ENCODE results near the gene HECTD4. TPM values are rescaled to one million over a fixed set of nuclear protein-coding genes. Genes with fewer than 3 reads are reported as not detected.
A peak's percentile ranks its signal among the peaks of the same experiment; 100 is the strongest.

HECTD4 gene
- total and polyA plus RNA-seq, 11 donors, result 6.3 to 30.7 (median 23.1) TPM

DNA sequence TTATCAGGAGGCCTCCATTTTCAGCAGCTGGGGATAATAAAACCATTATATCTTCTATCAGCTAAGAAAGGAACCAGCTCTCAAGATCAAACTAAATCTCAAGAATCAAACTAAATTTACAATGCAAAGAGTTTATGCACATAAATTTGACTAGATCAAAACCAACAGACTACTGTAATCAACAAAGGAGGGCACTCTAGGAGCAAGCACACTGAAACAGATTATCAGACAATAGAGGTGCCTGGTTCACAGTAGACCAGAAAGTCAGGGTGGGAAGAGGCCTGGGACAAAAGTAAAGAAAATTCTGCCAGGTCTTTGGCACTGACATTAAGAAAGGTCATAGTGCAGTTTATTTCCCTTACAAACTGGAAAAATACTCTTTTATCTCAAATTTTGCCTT, 61.0 kb downstream of the HECTD4 start:
- Histone ChIP-seq H3K4me3 (no peak overlapping the region), H3K4me1 (peaks cover 0 to 34% (median 10%) of the 10 kb centered on the region in 12 donors), H3K36me3 (peaks cover 0 to 18% (median 6%) of the 10 kb centered on the region in 9 donors), H3K27ac (no peak overlapping the region), H3K27me3 (no peaks in the 10 kb centered on the region), H3K9me3 (no peaks in the 10 kb centered on the region)
- TF ChIP-seq CTCF (IDR thresholded peaks at IDR 0.05) (no peak), POLR2A (IDR thresholded peaks at IDR 0.05) (no peak)
- intact Hi-C loops (cut with DNase I), result no loop called here
- DNase-seq (no peak), ATAC-seq (no peak)

- TF ChIP-seq CTCF (IDR thresholded peaks at IDR 0.05) (no peak), POLR2A (IDR thresholded peaks at IDR 0.05) (no peak)
- WGBS, 4 donors, result 94 to 97% (median 96%) methylated on average over 11 to 12 of the region's 12 CpGs
- Histone ChIP-seq H3K27me3 (no peaks in the 10 kb centered on the region), H3K9me3 (no peaks in the 10 kb centered on the region), H3K4me1 (peaks cover 0 to 34% (median 6%) of the 10 kb centered on the region in 12 donors), H3K4me3 (no peak overlapping the region), H3K36me3 (peaks cover 0 to 22% (median 7%) of the 10 kb centered on the region in 9 donors), H3K27ac (no peak overlapping the region)
- peak in 1 of 4 donors; percentile 12 for ATAC-seq
- no peak for DNase-seq
- intact Hi-C loops (cut with DNase I), result no loop called here
Observed at GRCh38 chr12:112319395-112319794, 62.8 kb downstream of the HECTD4 start.

DNA sequence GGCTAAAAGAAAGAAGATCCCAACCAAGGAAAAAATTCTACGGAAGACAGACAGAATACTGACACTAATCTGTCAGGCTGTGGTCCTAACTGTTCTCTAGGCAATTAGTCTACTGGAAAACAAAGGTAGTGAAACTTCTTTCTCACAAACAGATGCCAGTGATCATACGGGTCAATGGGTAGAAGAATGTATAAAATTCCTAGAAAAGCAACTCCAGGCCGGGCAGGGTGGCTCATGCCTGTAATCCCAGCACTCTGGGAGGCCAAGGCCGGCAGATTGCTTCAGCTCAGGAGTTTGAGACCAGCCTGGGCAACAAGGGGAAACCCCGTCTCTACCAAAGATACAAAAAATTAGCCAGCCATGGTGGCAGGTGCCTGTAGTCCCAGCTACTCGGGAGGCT, 64.8 kb downstream of the HECTD4 start:
- Histone ChIP-seq H3K36me3 (peaks cover 0 to 41% (median 25%) of the 10 kb centered on the region in 9 donors), H3K4me3 (no peak overlapping the region), H3K4me1 (peaks cover 0 to 28% (median 6%) of the 10 kb centered on the region in 12 donors), H3K27ac (no peak overlapping the region), H3K27me3 (no peaks in the 10 kb centered on the region), H3K9me3 (no peaks in the 10 kb centered on the region)
- DNase-seq (no peak), ATAC-seq (no peak)
- WGBS, 4 donors, result 91 to 96% (median 93%) methylated on average over 6 of the region's 6 CpGs
- no peak for TF ChIP-seq POLR2A (IDR thresholded peaks at IDR 0.05)
- no peak for TF ChIP-seq CTCF (IDR thresholded peaks at IDR 0.05)
- intact Hi-C loops (cut with DNase I), result no loop called here

DNA sequence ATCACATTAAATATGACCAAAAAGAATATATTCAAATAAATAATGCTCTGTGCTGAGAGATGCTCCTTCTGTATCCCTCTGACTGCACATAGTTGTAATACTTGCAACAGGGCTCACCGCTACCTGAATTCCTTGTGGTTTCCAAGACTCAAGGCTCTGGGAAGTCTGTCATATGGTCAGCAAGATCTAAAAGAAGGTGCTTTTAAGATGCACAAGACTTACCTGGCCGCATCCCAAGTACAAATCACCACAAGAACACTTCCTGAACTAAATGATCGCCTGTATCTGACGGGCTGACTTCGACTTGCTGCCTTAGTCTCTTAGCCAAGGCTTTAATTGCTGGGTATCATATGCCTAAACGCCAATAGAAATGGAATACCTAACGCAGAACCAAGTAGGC, 67.2 kb downstream of the HECTD4 start:
- intact Hi-C loops (cut with DNase I), result no loop called here
- H3K27me3 ChIP-seq, result no peaks in the 10 kb centered on the region
- DNase-seq (no peak), ATAC-seq (no peak)
- peaks cover 0 to 52% (median 36%) of the 10 kb centered on the region in 9 donors for H3K36me3 ChIP-seq
- H3K4me1 ChIP-seq, result peaks cover 0 to 20% (median 2%) of the 10 kb centered on the region in 12 donors
- WGBS, 4 donors, result 91 to 94% (median 92%) methylated on average over 7 of the region's 7 CpGs
- no peaks in the 10 kb centered on the region for H3K9me3 ChIP-seq
- TF ChIP-seq POLR2A (IDR thresholded peaks at IDR 0.05), result no peak
- TF ChIP-seq CTCF (IDR thresholded peaks at IDR 0.05), result no peak
- H3K27ac ChIP-seq, result no peak overlapping the region
- no peak overlapping the region for H3K4me3 ChIP-seq
